ENCODE measurements around the gene SCUBE1.

SCUBE1 gene

DNA sequence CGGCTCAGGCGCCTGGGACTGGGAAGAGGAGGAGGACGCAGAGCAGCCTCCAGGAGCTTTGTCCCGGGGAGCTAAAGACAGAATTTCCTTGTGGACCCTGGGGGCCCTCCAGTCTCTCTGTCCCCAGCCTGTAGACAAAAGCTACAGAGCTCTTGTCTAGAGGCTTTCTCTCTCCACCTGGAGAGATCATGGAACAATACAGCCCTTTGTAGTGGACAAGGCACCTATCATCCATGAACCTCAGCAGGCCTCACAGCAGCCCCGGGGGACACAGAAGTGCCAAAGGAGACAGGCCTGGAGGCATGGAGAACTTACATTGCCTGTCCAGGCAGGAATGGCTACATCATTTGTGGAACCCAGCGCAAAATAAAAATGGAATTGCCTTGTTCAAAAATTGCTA lies 100.5 kb downstream of the SCUBE1 start:
- DNase-seq (ENCODE audit: low read depth): no peak
- no peak overlapping the region for H3K4me3 ChIP-seq (replicated peaks; ENCODE audit: low read depth, low read length)
- no peak for TF ChIP-seq CTCF (IDR thresholded peaks at IDR 0.05; ENCODE audit: low read length, missing control alignments)

DNA sequence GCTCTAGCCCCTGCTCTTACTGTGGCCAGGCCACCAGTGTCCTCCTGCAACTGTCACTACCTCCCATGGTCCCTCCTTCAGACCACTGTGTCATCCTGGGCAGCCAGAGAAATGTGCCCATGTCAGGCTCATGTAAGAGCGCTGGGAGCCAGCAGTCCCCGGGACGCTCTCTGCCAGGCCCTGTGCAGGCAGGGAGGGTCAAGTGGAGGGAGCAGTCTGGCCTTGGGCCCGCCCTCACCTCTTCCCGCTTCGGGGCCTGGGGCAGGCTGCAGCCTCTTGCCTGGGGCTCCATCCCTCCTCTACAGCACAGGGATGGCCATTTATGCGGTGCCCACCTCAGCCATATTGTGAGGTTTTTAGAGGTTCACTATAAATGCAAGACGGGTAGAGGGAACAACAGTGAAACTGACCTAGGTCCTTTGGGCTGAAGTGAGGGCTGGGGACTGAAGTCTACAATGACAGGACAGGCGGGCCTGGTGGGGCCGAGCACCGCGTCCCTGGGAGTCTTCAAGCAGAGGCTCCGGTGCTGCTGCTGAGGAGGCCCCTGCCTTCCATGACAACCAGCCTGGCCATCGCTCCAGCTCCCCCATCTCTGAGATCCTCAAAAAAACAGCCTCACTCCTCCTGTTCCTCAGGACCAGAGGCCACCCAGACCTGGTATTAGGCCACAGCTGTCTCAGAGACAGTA lies 101.3 kb downstream of the SCUBE1 start:
- DNase-seq (ENCODE audit: low read depth): no peak
- TF ChIP-seq CTCF (IDR thresholded peaks at IDR 0.05; ENCODE audit: low read length, missing control alignments): no peak
- no peak overlapping the region for H3K4me3 ChIP-seq (replicated peaks; ENCODE audit: low read depth, low read length)

- DNase-seq (ENCODE audit: low read depth): no peak
- TF ChIP-seq CTCF (IDR thresholded peaks at IDR 0.05; ENCODE audit: low read length, missing control alignments): no peak
- H3K4me3 ChIP-seq (replicated peaks; ENCODE audit: low read depth, low read length): no peak overlapping the region
Measured at GRCh38 chr22:43241138-43241597, 102.0 kb downstream of the SCUBE1 start.

DNA sequence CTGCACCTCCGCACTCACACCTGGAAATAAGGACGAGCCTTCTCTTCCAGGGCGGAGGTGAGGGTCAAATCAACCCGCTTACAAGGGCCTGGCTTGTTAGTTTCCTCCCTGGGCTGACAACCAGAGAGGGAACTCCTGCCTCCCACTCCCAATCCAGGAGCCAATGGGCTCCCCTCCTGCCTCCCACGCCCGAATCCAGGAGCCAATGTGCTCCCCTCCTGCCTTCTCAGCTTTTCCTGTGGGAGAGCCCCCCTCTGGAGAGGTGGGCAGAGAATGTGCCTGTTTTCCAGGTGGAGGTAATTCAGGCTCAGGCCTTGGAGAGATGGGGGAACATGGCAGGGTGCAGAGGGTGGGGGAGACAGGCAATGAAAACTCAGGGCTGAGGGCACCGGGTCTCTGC lies 102.6 kb downstream of the SCUBE1 start:
- DNase-seq (ENCODE audit: low read depth): no peak
- no peak overlapping the region for H3K4me3 ChIP-seq (replicated peaks; ENCODE audit: low read depth, low read length)
- TF ChIP-seq CTCF (IDR thresholded peaks at IDR 0.05; ENCODE audit: low read length, missing control alignments): no peak

DNA sequence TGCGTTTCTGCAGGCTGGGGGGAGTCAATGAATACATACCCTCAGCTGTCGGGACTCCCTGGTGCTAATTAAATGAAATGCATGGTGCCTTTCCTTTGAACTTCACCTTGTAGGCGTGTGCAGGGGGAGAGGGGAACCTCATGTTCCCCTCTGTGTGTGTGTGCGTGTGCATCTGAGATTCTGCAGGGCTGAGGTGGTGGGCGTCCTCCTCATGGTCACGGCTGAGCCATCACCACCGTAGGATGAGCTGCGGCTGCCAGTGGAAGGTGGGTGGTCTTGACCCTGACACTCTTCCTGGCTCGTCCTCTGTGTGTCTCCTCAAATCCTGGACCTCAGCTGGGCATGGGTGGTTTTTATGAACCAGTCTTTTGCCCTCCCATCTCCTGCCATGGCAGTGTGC lies 103.2 kb downstream of the SCUBE1 start:
- DNase-seq (ENCODE audit: low read depth): no peak
- TF ChIP-seq CTCF (IDR thresholded peaks at IDR 0.05; ENCODE audit: low read length, missing control alignments): no peak
- no peak overlapping the region for H3K4me3 ChIP-seq (replicated peaks; ENCODE audit: low read depth, low read length)

DNA sequence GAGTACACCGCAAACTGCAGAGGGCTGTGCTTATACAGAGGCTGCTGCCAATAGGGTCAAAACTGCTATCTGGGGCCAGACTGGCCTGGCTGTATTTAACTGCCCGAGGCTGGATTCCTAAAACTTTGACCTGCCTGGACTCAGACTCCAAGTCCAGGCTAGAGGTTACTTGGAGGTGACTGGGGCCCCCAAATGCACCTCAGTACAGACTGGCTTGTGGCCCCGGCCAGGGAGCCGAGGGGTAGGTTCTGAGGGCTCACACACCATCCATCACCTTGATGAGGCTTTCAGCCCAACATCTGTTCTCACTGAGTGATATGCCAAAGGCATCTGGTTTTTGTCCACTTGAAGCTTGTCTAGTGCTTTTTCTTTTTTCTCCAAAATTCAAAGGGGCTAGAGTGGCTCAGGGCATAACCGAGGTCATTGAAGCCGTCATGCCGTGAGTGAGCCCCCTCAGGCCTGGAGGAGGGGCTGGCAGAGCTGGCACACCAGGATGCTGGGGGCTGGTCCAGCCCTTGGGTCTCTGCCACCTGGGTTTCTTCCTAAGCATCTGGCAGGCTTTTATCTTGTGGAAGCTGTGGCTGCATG lies 103.9 kb downstream of the SCUBE1 start:
- no peak for TF ChIP-seq CTCF (IDR thresholded peaks at IDR 0.05; ENCODE audit: low read length, missing control alignments)

More for the DNA sequence above, 103.9 kb downstream of the SCUBE1 start:
- peak; percentile 3 for DNase-seq (ENCODE audit: low read depth)
- no peak overlapping the region for H3K4me3 ChIP-seq (replicated peaks; ENCODE audit: low read depth, low read length)

All from fibroblast of pulmonary artery (primary cell).